ENCODE data around the gene ATP2A1. TPM values are rescaled to one million over a fixed set of nuclear protein-coding genes. Genes with fewer than 3 reads are reported as not detected.

Gene ATP2A1
- total and polyA plus RNA-seq, 2 of the 8 experiments (the other 6 are each of a cell fraction or from before 2014, with no cell fraction given) = 1.7 to 2.4 TPM

DNA sequence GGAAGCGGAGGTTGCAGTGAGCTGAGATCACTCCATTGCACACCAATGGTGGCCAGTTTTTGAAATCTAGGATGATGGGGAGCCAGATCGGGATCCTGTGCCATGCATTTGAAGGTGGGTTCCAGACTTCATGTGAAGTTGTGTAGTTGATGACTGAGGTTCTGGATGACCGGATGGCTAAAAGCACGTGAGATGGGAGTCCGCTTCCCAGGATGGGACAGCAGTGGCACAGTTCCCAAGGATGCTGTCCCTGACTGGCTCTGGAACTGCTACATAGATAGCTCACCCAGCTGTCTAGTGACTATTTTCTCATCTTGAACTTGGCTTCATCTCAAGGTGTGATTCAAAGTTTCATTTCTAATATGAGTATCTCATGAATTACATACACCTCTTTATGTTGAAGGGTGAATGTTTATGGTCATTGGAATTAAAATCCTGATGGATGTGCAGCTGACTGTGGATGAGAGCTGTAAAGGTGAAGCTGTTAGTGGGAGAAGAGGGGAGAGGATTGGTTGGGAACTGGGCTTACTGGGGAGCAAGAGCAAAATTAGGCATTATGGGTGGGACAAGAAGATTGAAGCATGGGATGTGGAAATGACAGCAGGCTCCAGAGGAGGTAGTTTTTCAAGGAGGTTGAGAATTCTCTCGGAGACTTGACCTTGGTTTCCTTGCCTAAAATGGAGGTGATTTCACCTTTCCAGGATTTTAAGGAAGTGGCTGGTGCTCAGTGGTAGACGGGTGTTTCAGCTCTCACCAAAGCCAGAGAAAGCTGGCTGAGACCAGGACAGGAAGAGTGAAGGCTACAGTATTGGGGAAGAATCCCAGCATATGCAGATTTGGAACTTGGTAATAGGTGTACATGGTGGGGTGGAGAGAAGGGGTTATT is 40.4 kb upstream of the ATP2A1 start (continued):
- TF ChIP-seq, protein P1, sequence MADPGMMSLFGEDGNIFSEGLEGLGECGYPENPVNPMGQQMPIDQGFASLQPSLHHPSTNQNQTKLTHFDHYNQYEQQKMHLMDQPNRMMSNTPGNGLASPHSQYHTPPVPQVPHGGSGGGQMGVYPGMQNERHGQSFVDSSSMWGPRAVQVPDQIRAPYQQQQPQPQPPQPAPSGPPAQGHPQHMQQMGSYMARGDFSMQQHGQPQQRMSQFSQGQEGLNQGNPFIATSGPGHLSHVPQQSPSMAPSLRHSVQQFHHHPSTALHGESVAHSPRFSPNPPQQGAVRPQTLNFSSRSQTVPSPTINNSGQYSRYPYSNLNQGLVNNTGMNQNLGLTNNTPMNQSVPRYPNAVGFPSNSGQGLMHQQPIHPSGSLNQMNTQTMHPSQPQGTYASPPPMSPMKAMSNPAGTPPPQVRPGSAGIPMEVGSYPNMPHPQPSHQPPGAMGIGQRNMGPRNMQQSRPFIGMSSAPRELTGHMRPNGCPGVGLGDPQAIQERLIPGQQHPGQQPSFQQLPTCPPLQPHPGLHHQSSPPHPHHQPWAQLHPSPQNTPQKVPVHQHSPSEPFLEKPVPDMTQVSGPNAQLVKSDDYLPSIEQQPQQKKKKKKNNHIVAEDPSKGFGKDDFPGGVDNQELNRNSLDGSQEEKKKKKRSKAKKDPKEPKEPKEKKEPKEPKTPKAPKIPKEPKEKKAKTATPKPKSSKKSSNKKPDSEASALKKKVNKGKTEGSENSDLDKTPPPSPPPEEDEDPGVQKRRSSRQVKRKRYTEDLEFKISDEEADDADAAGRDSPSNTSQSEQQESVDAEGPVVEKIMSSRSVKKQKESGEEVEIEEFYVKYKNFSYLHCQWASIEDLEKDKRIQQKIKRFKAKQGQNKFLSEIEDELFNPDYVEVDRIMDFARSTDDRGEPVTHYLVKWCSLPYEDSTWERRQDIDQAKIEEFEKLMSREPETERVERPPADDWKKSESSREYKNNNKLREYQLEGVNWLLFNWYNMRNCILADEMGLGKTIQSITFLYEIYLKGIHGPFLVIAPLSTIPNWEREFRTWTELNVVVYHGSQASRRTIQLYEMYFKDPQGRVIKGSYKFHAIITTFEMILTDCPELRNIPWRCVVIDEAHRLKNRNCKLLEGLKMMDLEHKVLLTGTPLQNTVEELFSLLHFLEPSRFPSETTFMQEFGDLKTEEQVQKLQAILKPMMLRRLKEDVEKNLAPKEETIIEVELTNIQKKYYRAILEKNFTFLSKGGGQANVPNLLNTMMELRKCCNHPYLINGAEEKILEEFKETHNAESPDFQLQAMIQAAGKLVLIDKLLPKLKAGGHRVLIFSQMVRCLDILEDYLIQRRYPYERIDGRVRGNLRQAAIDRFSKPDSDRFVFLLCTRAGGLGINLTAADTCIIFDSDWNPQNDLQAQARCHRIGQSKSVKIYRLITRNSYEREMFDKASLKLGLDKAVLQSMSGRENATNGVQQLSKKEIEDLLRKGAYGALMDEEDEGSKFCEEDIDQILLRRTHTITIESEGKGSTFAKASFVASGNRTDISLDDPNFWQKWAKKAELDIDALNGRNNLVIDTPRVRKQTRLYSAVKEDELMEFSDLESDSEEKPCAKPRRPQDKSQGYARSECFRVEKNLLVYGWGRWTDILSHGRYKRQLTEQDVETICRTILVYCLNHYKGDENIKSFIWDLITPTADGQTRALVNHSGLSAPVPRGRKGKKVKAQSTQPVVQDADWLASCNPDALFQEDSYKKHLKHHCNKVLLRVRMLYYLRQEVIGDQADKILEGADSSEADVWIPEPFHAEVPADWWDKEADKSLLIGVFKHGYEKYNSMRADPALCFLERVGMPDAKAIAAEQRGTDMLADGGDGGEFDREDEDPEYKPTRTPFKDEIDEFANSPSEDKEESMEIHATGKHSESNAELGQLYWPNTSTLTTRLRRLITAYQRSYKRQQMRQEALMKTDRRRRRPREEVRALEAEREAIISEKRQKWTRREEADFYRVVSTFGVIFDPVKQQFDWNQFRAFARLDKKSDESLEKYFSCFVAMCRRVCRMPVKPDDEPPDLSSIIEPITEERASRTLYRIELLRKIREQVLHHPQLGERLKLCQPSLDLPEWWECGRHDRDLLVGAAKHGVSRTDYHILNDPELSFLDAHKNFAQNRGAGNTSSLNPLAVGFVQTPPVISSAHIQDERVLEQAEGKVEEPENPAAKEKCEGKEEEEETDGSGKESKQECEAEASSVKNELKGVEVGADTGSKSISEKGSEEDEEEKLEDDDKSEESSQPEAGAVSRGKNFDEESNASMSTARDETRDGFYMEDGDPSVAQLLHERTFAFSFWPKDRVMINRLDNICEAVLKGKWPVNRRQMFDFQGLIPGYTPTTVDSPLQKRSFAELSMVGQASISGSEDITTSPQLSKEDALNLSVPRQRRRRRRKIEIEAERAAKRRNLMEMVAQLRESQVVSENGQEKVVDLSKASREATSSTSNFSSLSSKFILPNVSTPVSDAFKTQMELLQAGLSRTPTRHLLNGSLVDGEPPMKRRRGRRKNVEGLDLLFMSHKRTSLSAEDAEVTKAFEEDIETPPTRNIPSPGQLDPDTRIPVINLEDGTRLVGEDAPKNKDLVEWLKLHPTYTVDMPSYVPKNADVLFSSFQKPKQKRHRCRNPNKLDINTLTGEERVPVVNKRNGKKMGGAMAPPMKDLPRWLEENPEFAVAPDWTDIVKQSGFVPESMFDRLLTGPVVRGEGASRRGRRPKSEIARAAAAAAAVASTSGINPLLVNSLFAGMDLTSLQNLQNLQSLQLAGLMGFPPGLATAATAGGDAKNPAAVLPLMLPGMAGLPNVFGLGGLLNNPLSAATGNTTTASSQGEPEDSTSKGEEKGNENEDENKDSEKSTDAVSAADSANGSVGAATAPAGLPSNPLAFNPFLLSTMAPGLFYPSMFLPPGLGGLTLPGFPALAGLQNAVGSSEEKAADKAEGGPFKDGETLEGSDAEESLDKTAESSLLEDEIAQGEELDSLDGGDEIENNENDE (IDR thresholded peaks at IDR 0.05; ENCODE audit: insufficient replicate concordance, low read length) = no peak
- TF ChIP-seq PHF8 (conservative IDR thresholded peaks at IDR 0.05; ENCODE audit: low read depth, low read length) = no peak
- no peak for TF ChIP-seq RBBP5 (IDR thresholded peaks at IDR 0.05; ENCODE audit: borderline replicate concordance, low read depth, low read length)
- TF ChIP-seq POLR2A (IDR thresholded peaks at IDR 0.05; ENCODE audit: control extremely low read depth in 1 of 2, low read depth in 2 of 2, low read length in 2 of 2) = peak in 1 of 2 experiments; percentile 13; a peak in 1 of 3 replicates
- TF ChIP-seq SRF (IDR thresholded peaks at IDR 0.05; ENCODE audit: low read depth, low read length) = no peak
- no peak for TF ChIP-seq SAP30 (IDR thresholded peaks at IDR 0.05; ENCODE audit: insufficient read depth, insufficient replicate concordance, low read length)
- peak; percentile 64 for TF ChIP-seq POLR2AphosphoS5 (IDR thresholded peaks at IDR 0.05; ENCODE audit: low read depth, low read length)
- TF ChIP-seq POU5F1 (IDR thresholded peaks at IDR 0.05; ENCODE audit: low read depth, low read length) = no peak
- no peak for TF ChIP-seq FOSL1 (IDR thresholded peaks at IDR 0.05; ENCODE audit: insufficient read depth, low read depth, low read length)

Measured in H1 (cell line).